GM12878 (cell line): ENCODE data around the gene RALGPS1. TPM values are rescaled to one million over a fixed set of nuclear protein-coding genes. Genes with fewer than 3 reads are reported as not detected.

ENCODE experiments used
- ATAC-seq: fragments of 200-7000 bp; cut with Tn5 transposase; 3 replicates; pipeline ENCODE4 v1.9.1; 2020; ENCODE audit warnings: mild to moderate bottlenecking, moderate library complexity
- BruUV-seq: library from RNA; stranded (reverse); fragments of 400-500 nt; replicated peaks from 2 replicates; lab custom pipeline; 2021; lab: Mats Ljungman, UMichigan
- CTCF ChIA-PET: fragments of 300-600 bp; sonication (Branson Sonifier 250); formaldehyde crosslinking; extraction: SDS; loops from one replicate; lab custom pipeline; 2021; ENCODE audit warnings: inconsistent platforms; lab: Yijun Ruan, JAX
- POLR2A ChIA-PET: fragments of 350-600 bp; formaldehyde crosslinking; extraction: SDS; loops from one replicate; lab custom pipeline; 2021; ENCODE audit warnings: inconsistent platforms; lab: Charles Lee
- RAD21 ChIA-PET: fragments of 300-600 bp; sonication (Branson Sonifier 250); formaldehyde crosslinking; loops from one replicate; lab custom pipeline; 2023; ENCODE audit warnings: antibody characterized with exemption; ENCODE audit not compliant: unreplicated experiment; lab: Charles Lee
- SMC1A ChIA-PET: fragments of 300-600 bp; sonication (Branson Sonifier 250); formaldehyde crosslinking; loops from one replicate; lab custom pipeline; 2023; ENCODE audit not compliant: unreplicated experiment, uncharacterized antibody; lab: Charles Lee
- DNase-seq: peaks from one replicate; pipeline ENCODE4 v3.0.0-alpha.2; 2011; ENCODE audit warnings: low read depth, low spot score
- FAIRE-seq: peaks from 3 replicates; lab custom pipeline; 2011; peaks lifted over from hg19 to GRCh38; lab: Jason Lieb, UNC
- H2AFZ ChIP-seq: 2 replicates; pipeline ENCODE4 v1.6.0; 2011; ENCODE audit warnings: low read depth, low read length, control low read depth; ENCODE audit not compliant: control insufficient read depth
- H3K27ac ChIP-seq: 2 replicates; pipeline ENCODE4 v1.5.1; 2011; ENCODE audit warnings: control low read depth; ENCODE audit not compliant: control insufficient read depth, insufficient read depth
- H3K27me3 ChIP-seq, 2 experiments: replicated peaks in 1 of 2; 2 replicates each; pipeline versions ENCODE4 v1.6.0 to v1.6.1; 2011; ENCODE audit warnings: low read length in 1 of 2; ENCODE audit not compliant: control insufficient read depth in 2 of 2, insufficient read depth in 2 of 2
- H3K36me3 ChIP-seq, 2 experiments: 2 replicates each; pipeline ENCODE4 v1.5.1; 2011; ENCODE audit warnings: low read length in 1 of 2; ENCODE audit not compliant: control insufficient read depth in 2 of 2, insufficient read depth in 2 of 2
- H3K4me1 ChIP-seq: 2 replicates; pipeline ENCODE4 v1.6.1; 2011; ENCODE audit warnings: mild to moderate bottlenecking, low read length, moderate library complexity, mixed read lengths; ENCODE audit not compliant: control insufficient read depth, insufficient read depth
- H3K4me2 ChIP-seq: 2 replicates; pipeline ENCODE4 v1.6.0; 2011; ENCODE audit warnings: control low read depth; ENCODE audit not compliant: control insufficient read depth, insufficient read depth
- H3K4me3 ChIP-seq: fragments of 200-600 bp; sonication (generic); 2 replicates; pipeline ENCODE4 v1.5.1; 2016
- H3K79me2 ChIP-seq: 2 replicates; pipeline ENCODE4 v1.6.0; 2011; ENCODE audit warnings: low read length; ENCODE audit not compliant: control insufficient read depth, insufficient read depth
- H3K9ac ChIP-seq: 2 replicates; pipeline ENCODE4 v1.8.0; 2011; ENCODE audit warnings: low read length, control low read depth, mixed read lengths; ENCODE audit not compliant: control insufficient read depth, insufficient read depth
- H3K9me3 ChIP-seq: replicated peaks from 3 replicates; pipeline ENCODE4 v1.5.1; 2011; ENCODE audit warnings: mild to moderate bottlenecking, low read length; ENCODE audit not compliant: control insufficient read depth, insufficient read depth
- H4K20me1 ChIP-seq: 2 replicates; pipeline ENCODE4 v1.6.0; 2011; ENCODE audit not compliant: control insufficient read depth, insufficient read depth
- EZH2 ChIP-seq: IDR thresholded peaks from 2 replicates; pipeline ENCODE4 v1.6.1; 2012; ENCODE audit warnings: low read depth, mild to moderate bottlenecking, control low read depth, inconsistent platforms, low read length, borderline replicate concordance; ENCODE audit not compliant: control insufficient read depth
- NBN ChIP-seq: fragments of 450-650 bp; IDR thresholded peaks from 2 replicates; pipeline ENCODE4 v1.6.1; 2016
- RAD21 ChIP-seq: IDR thresholded peaks from 2 replicates; pipeline ENCODE4 v1.6.1; 2011; ENCODE audit warnings: mild to moderate bottlenecking, low read depth, low read length, moderate library complexity; ENCODE audit not compliant: insufficient read depth
- STAT3 ChIP-seq: IDR thresholded peaks from 2 replicates; pipeline ENCODE4 v1.6.1; 2011; ENCODE audit warnings: low read depth, low read length, improper control_type of control experiment
- TAF1 ChIP-seq: IDR thresholded peaks from 2 replicates; pipeline ENCODE4 v1.6.1; 2011; ENCODE audit warnings: mild to moderate bottlenecking, low read depth, low read length, borderline replicate concordance
- TARDBP ChIP-seq: IDR thresholded peaks from 2 replicates; pipeline ENCODE4 v1.6.1; 2016; ENCODE audit warnings: borderline replicate concordance
- TCF12 ChIP-seq: IDR thresholded peaks from 2 replicates; pipeline ENCODE4 v1.6.1; 2011; ENCODE audit warnings: low read depth, mild to moderate bottlenecking, low read length
- TCF7 ChIP-seq: IDR thresholded peaks from 2 replicates; pipeline ENCODE4 v1.6.1; 2014; ENCODE audit warnings: antibody characterized with exemption, borderline replicate concordance
- ZSCAN29 ChIP-seq: fragments of 450-650 bp; IDR thresholded peaks from 2 replicates; pipeline ENCODE4 v1.6.1; 2017; ENCODE audit warnings: mild to moderate bottlenecking, moderate library complexity
- WGBS: methylation state at CpG from one replicate; pipeline ENCODE4 v1.1.6; 2016; ENCODE audit warnings: low lambda C conversion rate; ENCODE audit not compliant: insufficient replicate concordance, insufficient coverage; ENCODE audit errors: missing lambda C conversion rate; 5-methylcytosine and 5-hydroxymethylcytosine counted together
- in situ Hi-C: fragments of 300-500 bp; cut with MboI; formaldehyde crosslinking; loops from 9 replicates; pipeline ENCODE4 v1.14.3; 2018; ENCODE audit warnings: mixed read lengths
- intact Hi-C: fragments of 100-400 bp; cut with micrococcal nuclease; formaldehyde crosslinking; loops from one replicate; pipeline ENCODE4 v1.14.2; 2022; ENCODE audit not compliant: unreplicated experiment
- polyA plus RNA-seq, 11 experiments: library from polyadenylated mRNA; depleted of rRNA in 4 of 11; unstranded in 6 of 11; stranded (reverse) in 5 of 11; fragments of >200 nt; fragmentation: Nextera tagmentation in 4 of 11; fragmentation: Illumina TruSeq in 1 of 11; extraction: Ambion mirVana in 4 of 11; extraction: Trizol in 1 of 11; gene quantifications; 1 replicate in 1 of 11; 2 replicates in 10 of 11; pipeline versions ENCODE4 v1.2.1 to v1.2.3, GENCODE V29; 2011 to 2016; ENCODE audit warnings: inconsistent platforms in 2 of 11, missing spikeins in 2 of 11, low read depth in 1 of 11
- total RNA-seq, 4 experiments: library from RNA; depleted of rRNA in 3 of 4; stranded (reverse); fragments of >200 nt in 3 of 4; fragmentation: Illumina TruSeq in 1 of 4; extraction: Trizol in 1 of 4; gene quantifications; 2 replicates each; pipeline versions ENCODE4 v1.2.1 to v1.2.3, GENCODE V29; 2013 to 2021
- TF ChIP-seq, protein P1 (sequence below): fragments of 450-650 bp; IDR thresholded peaks from 2 replicates; pipeline ENCODE4 v1.6.1; 2017; ENCODE audit warnings: borderline replicate concordance
- TF ChIP-seq, protein P2 (sequence below): fragments of 450-650 bp; IDR thresholded peaks from 2 replicates; pipeline ENCODE4 v1.6.1; 2016; ENCODE audit warnings: mild to moderate bottlenecking, moderate library complexity, borderline replicate concordance
- TF ChIP-seq, protein P3 (sequence below): IDR thresholded peaks from 2 replicates; pipeline ENCODE4 v1.6.1; 2012; ENCODE audit warnings: low read depth, low read length, improper control_type of control experiment

The RALGPS1 gene
- total and polyA plus RNA-seq, 10 of the 15 experiments (the other 5 are each of a cell fraction or from before 2014, with no cell fraction given), result 0.13 to 5.6 (median 2.7) TPM

- ChIA-PET SMC1A (interaction anchor here (1.3 to 3.0 kb wide), 4 partner anchors 15 to 28 kb away, joined by 3 to 10 read pairs (median 4); no protein-coding TSS in a partner anchor), CTCF (interaction anchor here (1.1 to 2.5 kb wide), 3 partner anchors 16 to 172 kb away, joined by 3 to 11 read pairs (median 3); no protein-coding TSS in a partner anchor), RAD21 (interaction anchor here (1.2 to 1.8 kb wide), 2 partner anchors 16 to 69 kb away, joined by 3 to 5 read pairs; no protein-coding TSS in a partner anchor), POLR2A (interaction anchor here (0.6 to 2.3 kb wide), 3 partner anchors 9 to 657 kb away, joined by 3 to 5 read pairs (median 4); no protein-coding TSS in a partner anchor)
- Histone ChIP-seq H3K79me2 (no peaks in the 10 kb centered on the region), H3K4me1 (no peaks in the 10 kb centered on the region), H3K4me2 (no peak overlapping the region), H3K9ac (no peak overlapping the region), H3K27me3 (no peaks in the 10 kb centered on the region), H3K27ac (no peak overlapping the region), H4K20me1 (no peaks in the 10 kb centered on the region), H3K4me3 (no peak overlapping the region), H3K9me3 (no peaks in the 10 kb centered on the region), H2AFZ (no peak overlapping the region), H3K36me3 (no peaks in the 10 kb centered on the region)
- ATAC-seq (no peak), FAIRE-seq (no peak), DNase-seq (no peak)
- WGBS, result 81% methylated on average over 11 of the region's 11 CpGs
- BruUV-seq, result no TSS peak
- in situ Hi-C loops (no loop called here), intact Hi-C loops (no loop called here)
- TF ChIP-seq ZSCAN29, result no peak
- TF ChIP-seq TCF7, result no peak
- no peak for TF ChIP-seq RAD21
- no peak for TF ChIP-seq NBN
- TF ChIP-seq, protein P1, sequence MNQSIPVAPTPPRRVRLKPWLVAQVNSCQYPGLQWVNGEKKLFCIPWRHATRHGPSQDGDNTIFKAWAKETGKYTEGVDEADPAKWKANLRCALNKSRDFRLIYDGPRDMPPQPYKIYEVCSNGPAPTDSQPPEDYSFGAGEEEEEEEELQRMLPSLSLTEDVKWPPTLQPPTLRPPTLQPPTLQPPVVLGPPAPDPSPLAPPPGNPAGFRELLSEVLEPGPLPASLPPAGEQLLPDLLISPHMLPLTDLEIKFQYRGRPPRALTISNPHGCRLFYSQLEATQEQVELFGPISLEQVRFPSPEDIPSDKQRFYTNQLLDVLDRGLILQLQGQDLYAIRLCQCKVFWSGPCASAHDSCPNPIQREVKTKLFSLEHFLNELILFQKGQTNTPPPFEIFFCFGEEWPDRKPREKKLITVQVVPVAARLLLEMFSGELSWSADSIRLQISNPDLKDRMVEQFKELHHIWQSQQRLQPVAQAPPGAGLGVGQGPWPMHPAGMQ, result no peak
- no peak for TF ChIP-seq TAF1
- TF ChIP-seq, protein P2, sequence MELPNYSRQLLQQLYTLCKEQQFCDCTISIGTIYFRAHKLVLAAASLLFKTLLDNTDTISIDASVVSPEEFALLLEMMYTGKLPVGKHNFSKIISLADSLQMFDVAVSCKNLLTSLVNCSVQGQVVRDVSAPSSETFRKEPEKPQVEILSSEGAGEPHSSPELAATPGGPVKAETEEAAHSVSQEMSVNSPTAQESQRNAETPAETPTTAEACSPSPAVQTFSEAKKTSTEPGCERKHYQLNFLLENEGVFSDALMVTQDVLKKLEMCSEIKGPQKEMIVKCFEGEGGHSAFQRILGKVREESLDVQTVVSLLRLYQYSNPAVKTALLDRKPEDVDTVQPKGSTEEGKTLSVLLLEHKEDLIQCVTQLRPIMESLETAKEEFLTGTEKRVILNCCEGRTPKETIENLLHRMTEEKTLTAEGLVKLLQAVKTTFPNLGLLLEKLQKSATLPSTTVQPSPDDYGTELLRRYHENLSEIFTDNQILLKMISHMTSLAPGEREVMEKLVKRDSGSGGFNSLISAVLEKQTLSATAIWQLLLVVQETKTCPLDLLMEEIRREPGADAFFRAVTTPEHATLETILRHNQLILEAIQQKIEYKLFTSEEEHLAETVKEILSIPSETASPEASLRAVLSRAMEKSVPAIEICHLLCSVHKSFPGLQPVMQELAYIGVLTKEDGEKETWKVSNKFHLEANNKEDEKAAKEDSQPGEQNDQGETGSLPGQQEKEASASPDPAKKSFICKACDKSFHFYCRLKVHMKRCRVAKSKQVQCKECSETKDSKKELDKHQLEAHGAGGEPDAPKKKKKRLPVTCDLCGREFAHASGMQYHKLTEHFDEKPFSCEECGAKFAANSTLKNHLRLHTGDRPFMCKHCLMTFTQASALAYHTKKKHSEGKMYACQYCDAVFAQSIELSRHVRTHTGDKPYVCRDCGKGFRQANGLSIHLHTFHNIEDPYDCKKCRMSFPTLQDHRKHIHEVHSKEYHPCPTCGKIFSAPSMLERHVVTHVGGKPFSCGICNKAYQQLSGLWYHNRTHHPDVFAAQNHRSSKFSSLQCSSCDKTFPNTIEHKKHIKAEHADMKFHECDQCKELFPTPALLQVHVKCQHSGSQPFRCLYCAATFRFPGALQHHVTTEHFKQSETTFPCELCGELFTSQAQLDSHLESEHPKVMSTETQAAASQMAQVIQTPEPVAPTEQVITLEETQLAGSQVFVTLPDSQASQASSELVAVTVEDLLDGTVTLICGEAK, result no peak
- TF ChIP-seq, protein P3, sequence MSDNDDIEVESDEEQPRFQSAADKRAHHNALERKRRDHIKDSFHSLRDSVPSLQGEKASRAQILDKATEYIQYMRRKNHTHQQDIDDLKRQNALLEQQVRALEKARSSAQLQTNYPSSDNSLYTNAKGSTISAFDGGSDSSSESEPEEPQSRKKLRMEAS, result no peak
- TF ChIP-seq STAT3, result no peak
- no peak for TF ChIP-seq TARDBP
- TF ChIP-seq TCF12, result no peak
- no peak for TF ChIP-seq EZH2
These were observed 223.2 kb downstream of the RALGPS1 start for GRCh38 chr9:127137640-127138360.
